Gastroesophageal sphincter (tissue), 4 donors: ENCODE results near the gene CCSER2. TPM values are rescaled to one million over a fixed set of nuclear protein-coding genes. Genes with fewer than 3 reads are reported as not detected.
A peak's percentile ranks its signal among the peaks of the same experiment; 100 is the strongest.

ENCODE experiments used
- ATAC-seq: fragments of 150-250 bp; one replicate; pipeline ENCODE4 v1.9.1; 2016; ENCODE audit warnings: mild to moderate bottlenecking, moderate library complexity
- H3K27ac ChIP-seq, 4 donors: fragments of 200-600 bp; sonication (generic) in 3 of 4; 1 replicate in 3 of 4; 2 replicates in 1 of 4; pipeline ENCODE4 v1.5.1; 2016 to 2019
- H3K27me3 ChIP-seq: fragments of 200-600 bp; sonication (generic); one replicate; pipeline ENCODE4 v1.5.1; 2019
- H3K36me3 ChIP-seq, 2 donors: fragments of 200-600 bp; sonication (generic); one replicate each; pipeline ENCODE4 v1.5.1; 2019; ENCODE audit warnings: control low read depth in 1 of 2
- H3K4me1 ChIP-seq, 3 donors: fragments of 200-600 bp; sonication (generic); 1 replicate in 2 of 3; 2 replicates in 1 of 3; pipeline ENCODE4 v1.5.1; 2016 to 2019; ENCODE audit warnings: control low read depth in 2 of 3
- H3K4me3 ChIP-seq, 2 donors: fragments of 200-600 bp; sonication (generic); one replicate each; pipeline ENCODE4 v1.5.1; 2019; ENCODE audit warnings: mild to moderate bottlenecking in 1 of 2, moderate library complexity in 1 of 2
- H3K9me3 ChIP-seq, 3 donors: fragments of 200-600 bp; sonication (generic); one replicate each; pipeline ENCODE4 v1.5.1; 2017 to 2019; ENCODE audit warnings: control low read depth in 2 of 3
- CTCF ChIP-seq, 4 experiments: fragments of 200-600 bp in 2 of 4; fragments of 450-650 bp in 2 of 4; sonication (generic) in 1 of 4; IDR thresholded peaks; one replicate each; pipeline ENCODE4 v1.5.1; 2017 to 2019; ENCODE audit warnings: antibody characterized with exemption in 4 of 4, mild to moderate bottlenecking in 2 of 4, moderate library complexity in 2 of 4
- EP300 ChIP-seq: sonication (generic); formaldehyde crosslinking; IDR thresholded peaks from one replicate; pipeline ENCODE4 v1.6.1; 2017; ENCODE audit warnings: antibody characterized with exemption, mild to moderate bottlenecking
- POLR2A ChIP-seq, 2 donors: fragments of 450-650 bp; IDR thresholded peaks; one replicate each; pipeline ENCODE4 v1.6.1; 2017; ENCODE audit warnings: antibody characterized with exemption in 2 of 2, mild to moderate bottlenecking in 2 of 2, moderate library complexity in 1 of 2
- POLR2AphosphoS5 ChIP-seq: sonication (generic); formaldehyde crosslinking; IDR thresholded peaks from one replicate; pipeline ENCODE4 v1.6.1; 2017; ENCODE audit warnings: antibody characterized with exemption
- WGBS, 2 donors: methylation state at CpG; one replicate each; pipeline ENCODE4 v1.1.5; 2018; ENCODE audit warnings: low coverage in 1 of 2; 5-methylcytosine and 5-hydroxymethylcytosine counted together
- total RNA-seq, 4 donors: library from RNA; depleted of rRNA; stranded (reverse); fragments of >200 nt; gene quantifications; one replicate each; pipeline ENCODE4 v1.1.0, GENCODE V29; 2016

CCSER2 gene
- total RNA-seq, 4 donors from 2014 or later = 64.5 to 93.5 (median 83.3) TPM

- Histone ChIP-seq H3K9me3 (peaks cover 0 to 16% (median 0%) of the 10 kb centered on the region in 3 donors), H3K27ac (no peak overlapping the region), H3K36me3 (peaks cover 0 to 11% of the 10 kb centered on the region in 2 donors), H3K4me3 (no peak overlapping the region), H3K27me3 (no peaks in the 10 kb centered on the region), H3K4me1 (no peaks in the 10 kb centered on the region)
- WGBS, 2 donors = 89% methylated on average over 5 of the region's 10 CpGs; no CpG with 5 or more reads in 1 of the 2 donors
- no peak for ATAC-seq
- no peak for TF ChIP-seq POLR2A (IDR thresholded peaks at IDR 0.05)
- TF ChIP-seq POLR2AphosphoS5 = no peak
- no peak for TF ChIP-seq EP300
- no peak for TF ChIP-seq CTCF (IDR thresholded peaks at IDR 0.05)
These were observed 87.3 kb downstream of the CCSER2 start for GRCh38 chr10:84415539-84416244.

- Histone ChIP-seq H3K27ac (no peak overlapping the region), H3K9me3 (peaks cover 0 to 16% (median 0%) of the 10 kb centered on the region in 3 donors), H3K4me1 (no peaks in the 10 kb centered on the region), H3K4me3 (no peak overlapping the region), H3K27me3 (no peaks in the 10 kb centered on the region), H3K36me3 (peaks cover 0 to 11% of the 10 kb centered on the region in 2 donors)
- TF ChIP-seq POLR2A (IDR thresholded peaks at IDR 0.05) (no peak), EP300 (no peak), CTCF (IDR thresholded peaks at IDR 0.05) (no peak), POLR2AphosphoS5 (no peak)
- no peak for ATAC-seq
- WGBS, 2 donors = 80% methylated on average over 2 of the region's 2 CpGs; no CpG with 5 or more reads in 1 of the 2 donors
These were observed 87.8 kb downstream of the CCSER2 start for GRCh38 chr10:84416245-84416555.

GRCh38 chr10:84423719-84424118 lies 95.3 kb downstream of the CCSER2 start:
- Histone ChIP-seq H3K4me3 (no peak overlapping the region), H3K36me3 (peaks cover 0 to 10% of the 10 kb centered on the region in 2 donors), H3K4me1 (peaks cover 3 to 34% (median 4%) of the 10 kb centered on the region in 3 donors), H3K27me3 (no peaks in the 10 kb centered on the region), H3K27ac (peak overlapping the region in 3 of 4 donors; percentile 79 to 91 (median 83)), H3K9me3 (no peaks in the 10 kb centered on the region)
- TF ChIP-seq EP300 = no peak
- TF ChIP-seq POLR2A (IDR thresholded peaks at IDR 0.05) = no peak
- WGBS, 2 donors = 88 to 89% methylated on average over 1 of the region's 1 CpG
- ATAC-seq = no peak

- no peaks in the 10 kb centered on the region for H3K27me3 ChIP-seq
- H3K4me1 ChIP-seq = peaks cover 3 to 34% (median 4%) of the 10 kb centered on the region in 3 donors
- peaks cover 0 to 9% of the 10 kb centered on the region in 2 donors for H3K36me3 ChIP-seq
- TF ChIP-seq CTCF (IDR thresholded peaks at IDR 0.05) = no peak
- TF ChIP-seq EP300 = no peak
- TF ChIP-seq POLR2A (IDR thresholded peaks at IDR 0.05) = peak in 1 of 2 donors; percentile 20
- TF ChIP-seq POLR2AphosphoS5 = peak; percentile 83
- H3K4me3 ChIP-seq = peak overlapping the region; percentile 33 to 46
- 0 to 3% methylated on average over 3 of the region's 3 CpGs for WGBS, 2 donors
- H3K27ac ChIP-seq = peak overlapping the region; percentile 79 to 91 (median 84)
- ATAC-seq = peak; percentile 99
- H3K9me3 ChIP-seq = no peaks in the 10 kb centered on the region
These were observed 96.4 kb downstream of the CCSER2 start for GRCh38 chr10:84424731-84425167.

- H3K27ac ChIP-seq = peak overlapping the region in 1 of 4 donors; percentile 79
- no peak for ATAC-seq
- WGBS, 2 donors = 70 to 92% methylated on average over 4 to 5 of the region's 5 CpGs
These were observed 99.7 kb downstream of the CCSER2 start for GRCh38 chr10:84427903-84428650.

More at GRCh38 chr10:84427903-84428650, 99.7 kb downstream of the CCSER2 start:
- peaks cover 3 to 55% (median 4%) of the 10 kb centered on the region in 3 donors for H3K4me1 ChIP-seq
- no peaks in the 10 kb centered on the region for H3K9me3 ChIP-seq
- H3K36me3 ChIP-seq = peaks cover 0 to 9% of the 10 kb centered on the region in 2 donors
- no peak overlapping the region for H3K4me3 ChIP-seq
- no peaks in the 10 kb centered on the region for H3K27me3 ChIP-seq
- no peak for TF ChIP-seq CTCF (IDR thresholded peaks at IDR 0.05)
- no peak for TF ChIP-seq POLR2A (IDR thresholded peaks at IDR 0.05)
- TF ChIP-seq POLR2AphosphoS5 = no peak
